ENCODE measurements around the gene KMT2E.
"Not testable (repeated sequence)": the region's sequence is repeated elsewhere in the genome, so short reads cannot be mapped to it uniquely, and the experiment has no call there.

The KMT2E gene

GRCh38 chr7:105027176-105027853 lies 13.3 kb downstream of the KMT2E start:
- no peak for DNase-seq

DNA sequence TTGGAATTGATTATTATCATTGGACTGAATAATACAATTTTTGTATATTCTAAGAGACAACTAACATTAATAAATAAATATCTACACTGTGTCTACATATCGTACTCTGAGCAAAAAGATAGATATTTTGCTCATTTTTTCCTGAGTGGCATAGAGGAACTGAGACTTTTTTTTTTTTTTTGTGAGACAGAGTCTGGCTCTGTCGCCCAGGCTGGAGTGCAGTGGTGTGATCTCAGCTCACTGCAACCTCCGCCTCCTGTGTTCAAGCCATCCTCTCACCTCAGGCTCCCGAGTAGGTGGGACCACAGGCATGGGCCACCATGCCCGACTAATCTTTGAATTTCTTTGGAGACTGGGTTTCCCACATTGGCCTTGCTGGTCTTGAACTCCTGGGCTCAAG lies 14.0 kb downstream of the KMT2E start:
- DNase-seq: no peak

GRCh38 chr7:105028941-105029340 lies 14.9 kb downstream of the KMT2E start:
- not testable (repeated sequence) for DNase-seq

DNA sequence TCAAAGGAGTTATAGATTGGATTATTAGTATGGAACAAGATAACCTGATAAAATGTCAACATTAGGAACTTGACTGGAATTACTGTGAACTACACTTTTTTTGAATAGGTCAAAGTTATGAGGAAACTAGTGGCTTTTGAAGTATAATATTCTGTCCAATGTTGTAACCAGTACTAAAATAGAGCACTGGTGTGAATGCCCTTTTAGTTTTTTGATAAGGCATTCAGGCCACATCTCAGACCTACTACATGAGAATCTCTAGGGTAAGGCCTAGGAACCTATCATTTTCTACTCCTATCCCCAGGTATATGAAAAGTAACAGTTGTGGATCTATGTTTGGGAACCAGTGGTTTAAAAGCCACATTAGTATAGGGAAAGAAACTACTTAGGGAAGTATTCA lies 16.4 kb downstream of the KMT2E start:
- no peak for DNase-seq

GRCh38 chr7:105032553-105033214 lies 18.7 kb downstream of the KMT2E start:
- DNase-seq: no peak

DNA sequence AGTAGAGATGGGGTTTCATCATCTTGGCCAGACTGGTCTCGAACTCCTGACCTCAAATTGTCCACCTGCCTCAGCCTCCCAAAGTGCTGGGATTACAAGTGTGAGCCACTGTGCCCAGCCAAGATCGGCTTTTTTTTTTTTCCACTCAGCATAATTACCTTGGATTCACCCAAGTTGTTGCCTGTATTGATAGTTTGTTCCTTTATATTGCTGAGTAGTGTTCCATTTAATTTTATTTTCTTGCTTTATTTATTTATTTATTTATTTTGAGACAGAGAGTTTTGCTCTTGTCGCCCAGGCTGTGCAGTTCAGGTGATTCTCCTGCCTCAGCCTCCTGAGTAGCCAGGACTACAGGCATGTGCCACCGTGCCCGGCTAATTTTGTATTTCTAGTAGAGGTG lies 21.3 kb downstream of the KMT2E start:
- DNase-seq: no peak

- DNase-seq: no peak
Measured at GRCh38 chr7:105036217-105037168, 22.5 kb downstream of the KMT2E start.

DNA sequence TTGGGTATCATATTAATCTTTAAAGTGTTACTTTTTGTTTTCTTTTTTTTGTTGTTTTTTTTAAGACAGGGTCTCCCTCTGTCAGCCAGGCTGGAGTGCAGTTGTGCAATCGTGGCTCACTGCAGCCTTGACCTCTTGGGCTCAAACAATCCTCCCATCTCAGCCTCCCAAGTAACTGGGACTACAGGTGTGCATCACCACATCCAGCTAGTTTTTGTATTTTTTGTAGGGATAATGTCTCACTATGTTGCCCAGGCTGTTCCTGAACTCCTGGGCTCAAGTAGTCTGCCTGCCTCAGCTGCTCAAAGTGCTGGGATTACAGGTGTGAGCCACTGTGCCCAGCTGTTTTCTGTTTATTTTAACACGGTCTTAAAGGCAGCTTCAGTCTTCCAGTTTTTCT lies 23.3 kb downstream of the KMT2E start:
- no peak for DNase-seq

- DNase-seq: no peak
Measured at GRCh38 chr7:105044449-105045070, 30.6 kb downstream of the KMT2E start.

- no peak for DNase-seq
Measured at GRCh38 chr7:105046414-105046813, 32.4 kb downstream of the KMT2E start.

DNA sequence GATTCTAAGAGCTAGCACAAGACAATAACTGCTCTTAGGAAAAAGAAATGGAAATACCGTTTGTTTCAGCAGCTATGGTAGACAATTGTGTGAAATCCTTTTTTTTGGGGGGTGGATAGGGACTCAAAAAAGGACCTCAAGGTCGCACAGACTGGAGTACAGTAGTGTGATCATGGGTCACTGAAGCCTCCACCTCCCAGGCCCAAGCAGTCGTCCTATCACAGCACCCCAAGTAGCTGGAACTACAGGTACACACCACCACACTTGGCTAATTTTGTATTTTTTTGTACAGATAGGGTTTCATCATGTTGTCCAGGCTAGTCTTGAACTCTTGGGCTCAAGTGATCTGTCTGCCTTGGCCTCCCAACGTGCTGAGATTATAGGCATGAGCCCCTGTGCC lies 33.9 kb downstream of the KMT2E start:
- no peak for DNase-seq

- DNase-seq: no peak
Measured at GRCh38 chr7:105050493-105050892, 36.5 kb downstream of the KMT2E start.

DNA sequence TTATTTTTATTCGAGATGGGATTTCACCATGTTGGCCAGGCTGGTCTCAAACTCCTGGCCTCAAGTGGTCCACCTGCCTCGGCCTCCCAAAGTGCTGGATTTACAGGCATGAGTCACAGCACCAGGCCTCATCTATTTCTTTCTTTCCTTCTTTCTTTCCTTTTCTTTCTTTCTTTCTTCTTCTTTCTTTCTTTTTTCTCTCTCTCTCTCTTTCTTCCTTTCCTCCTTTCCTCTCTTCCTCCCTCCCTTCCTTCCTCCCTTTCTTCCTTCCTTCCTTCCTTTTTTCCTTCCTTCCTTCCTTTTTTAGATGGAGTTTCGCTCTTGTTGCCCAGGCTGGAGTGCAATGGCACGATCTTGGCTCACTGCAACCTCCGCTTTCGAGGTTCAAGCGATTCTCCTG lies 36.9 kb downstream of the KMT2E start:
- DNase-seq: not testable (repeated sequence)

DNA sequence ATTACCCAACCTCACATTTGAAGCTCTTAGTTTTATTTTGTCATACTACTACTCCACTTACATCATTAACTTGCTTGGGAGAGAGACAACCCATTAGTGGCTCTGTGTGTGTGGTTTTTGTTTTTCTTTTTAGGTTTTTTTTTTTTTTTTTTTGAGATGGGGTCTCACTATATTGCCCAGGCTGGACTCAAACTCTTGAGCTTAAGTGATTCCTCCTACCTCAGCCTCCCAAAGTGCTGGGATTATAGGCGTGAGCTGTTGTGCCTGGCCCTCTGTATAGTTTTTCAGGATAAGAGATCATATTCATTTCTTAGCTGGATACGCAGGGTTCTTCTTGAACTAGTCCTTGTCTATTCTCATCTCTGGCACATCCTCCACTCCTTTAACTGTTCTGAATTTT lies 41.1 kb downstream of the KMT2E start:
- no peak for DNase-seq

DNA sequence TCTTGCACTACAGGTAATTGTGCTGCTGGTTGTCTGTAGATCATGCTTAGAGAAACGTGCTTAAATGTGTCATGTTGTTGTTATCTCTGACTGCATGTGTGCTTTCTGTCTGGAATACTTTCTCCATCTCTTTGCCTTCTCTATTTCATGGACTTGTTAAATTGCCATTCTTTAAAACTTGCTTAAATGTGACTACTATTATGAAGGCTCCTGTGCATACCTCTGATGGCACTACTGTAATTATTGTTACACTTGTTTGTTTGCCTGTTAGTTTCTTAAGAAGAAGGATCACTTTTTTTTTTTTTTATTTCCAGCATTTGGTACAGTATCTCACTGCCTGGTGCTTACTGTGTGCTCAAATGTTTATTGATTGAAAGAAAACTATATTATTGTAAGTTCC lies 41.6 kb downstream of the KMT2E start:
- DNase-seq: no peak

- DNase-seq: no peak
Measured at GRCh38 chr7:105057472-105057871, 43.5 kb downstream of the KMT2E start.

DNA sequence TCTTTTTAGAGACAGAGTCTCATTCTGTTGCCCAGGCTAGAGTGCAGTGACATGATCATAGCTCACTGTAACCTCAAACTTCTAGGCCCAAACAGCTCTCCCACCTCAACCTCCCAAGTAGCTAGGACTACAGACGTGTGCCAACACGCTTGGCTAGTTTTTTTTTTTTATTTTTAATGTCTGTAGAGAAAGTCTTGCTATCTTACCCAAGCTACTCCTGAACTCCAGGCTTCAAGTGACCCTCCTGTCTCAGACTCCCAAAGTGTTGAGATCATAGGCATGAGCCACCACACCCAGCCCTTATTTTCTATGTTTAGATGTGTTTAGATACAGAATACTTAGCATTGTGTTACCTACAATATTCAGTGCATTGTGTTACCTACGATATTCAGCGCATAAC lies 46.4 kb downstream of the KMT2E start:
- no peak for DNase-seq

GRCh38 chr7:105060923-105061322 lies 46.9 kb downstream of the KMT2E start:
- DNase-seq: no peak

GRCh38 chr7:105065104-105065503 lies 51.1 kb downstream of the KMT2E start:
- no peak for DNase-seq

- no peak for DNase-seq
Measured at GRCh38 chr7:105067691-105068090, 53.7 kb downstream of the KMT2E start.

DNA sequence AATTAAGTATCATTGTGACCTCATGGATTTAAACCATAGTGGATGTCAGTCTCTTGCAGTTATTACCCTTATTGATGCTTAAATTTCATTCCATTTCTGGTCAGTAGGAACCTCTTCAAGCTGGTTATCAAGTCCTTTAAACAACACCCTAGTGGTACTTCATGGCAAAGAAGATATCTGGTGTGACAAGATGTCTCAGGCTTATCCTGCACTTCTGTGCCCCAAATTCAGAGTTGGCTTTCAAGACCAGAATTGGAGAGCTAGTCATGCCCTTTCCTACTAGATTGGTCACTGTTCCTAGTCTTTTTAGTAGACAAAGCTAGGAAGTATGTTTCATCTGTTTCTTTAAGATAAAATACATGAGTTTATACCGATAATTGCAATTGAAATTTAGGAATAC lies 54.9 kb downstream of the KMT2E start:
- no peak for DNase-seq

DNA sequence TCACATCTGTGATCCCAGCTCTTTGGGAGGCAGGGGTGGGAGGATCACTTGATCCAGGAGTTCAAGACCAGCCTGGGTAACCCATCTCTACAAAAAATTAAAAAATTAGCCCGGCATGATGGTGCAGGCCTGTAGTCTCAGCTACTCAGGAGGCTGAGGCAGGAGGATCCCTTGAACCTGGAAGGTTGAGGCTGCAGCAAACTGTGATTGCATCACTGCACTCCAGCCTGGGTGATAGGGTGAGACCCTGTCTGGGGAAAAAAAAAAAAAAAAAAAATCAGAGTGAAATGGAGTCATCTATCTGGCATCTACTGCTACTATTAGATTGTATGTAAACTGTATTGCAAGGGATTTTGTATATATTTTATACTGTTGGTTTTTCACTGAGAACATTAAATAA lies 59.1 kb downstream of the KMT2E start:
- no peak for DNase-seq

DNA sequence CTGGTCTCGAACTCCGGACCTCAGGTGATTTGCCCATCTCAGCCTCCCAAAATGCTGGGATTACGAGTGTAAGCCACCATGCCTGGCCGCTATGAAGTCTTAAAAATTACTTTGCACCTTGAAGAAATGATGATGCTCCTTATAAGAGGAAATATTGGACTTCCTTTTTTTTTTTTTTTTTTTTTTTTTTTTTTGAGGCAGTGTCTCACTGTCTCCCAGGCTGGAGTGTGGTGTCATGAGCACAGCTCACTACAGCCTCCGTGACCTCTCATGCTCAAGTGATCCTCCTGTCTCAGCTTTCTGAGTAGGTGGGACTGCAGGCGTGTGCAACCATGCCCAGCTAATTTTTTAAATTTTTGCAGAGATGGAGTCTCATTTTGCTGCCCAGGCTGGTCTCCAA lies 65.3 kb downstream of the KMT2E start:
- no peak for DNase-seq

Data from NCI-H2227 treated with DMSO at 0.1 percent for 48 hours (cell line).